GM19455 (cell line): Measurements from ENCODE around the gene UNC13B.

Source experiments
- ATAC-seq: cut with Tn5 transposase; IDR thresholded peaks from one replicate; pipeline ENCODE4 v1.9.1; 2021; ENCODE audit not compliant: unreplicated experiment

UNC13B gene

GRCh38 chr9:35318741-35319140 lies 156.9 kb downstream of the UNC13B start:
- ATAC-seq: no peak

GRCh38 chr9:35322075-35322885 lies 160.5 kb downstream of the UNC13B start:
- no peak for ATAC-seq

DNA sequence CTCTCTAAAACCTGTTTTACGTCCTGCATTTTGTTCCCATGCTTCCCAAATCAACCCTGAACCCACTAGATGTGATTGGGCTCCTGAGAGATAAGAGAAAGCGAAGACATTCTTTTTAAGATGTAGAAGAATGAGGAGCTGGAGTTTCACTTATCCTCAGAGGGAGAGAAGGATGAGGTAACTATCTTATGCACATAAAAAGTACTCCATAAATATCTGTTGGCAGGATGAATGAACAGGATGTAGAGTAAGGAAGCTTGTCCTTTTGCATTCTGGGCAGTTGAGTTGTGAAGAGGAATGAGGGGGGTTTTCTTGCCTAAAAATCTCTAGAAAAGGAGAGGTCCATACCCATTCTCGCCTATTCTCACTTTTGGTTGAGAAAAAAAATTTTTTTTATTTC lies 163.2 kb downstream of the UNC13B start:
- ATAC-seq: no peak

GRCh38 chr9:35333551-35333950 lies 171.7 kb downstream of the UNC13B start:
- no peak for ATAC-seq

- no peak for ATAC-seq
These were observed 173.4 kb downstream of the UNC13B start for GRCh38 chr9:35335164-35335563.

GRCh38 chr9:35338086-35338485 lies 176.3 kb downstream of the UNC13B start:
- no peak for ATAC-seq

DNA sequence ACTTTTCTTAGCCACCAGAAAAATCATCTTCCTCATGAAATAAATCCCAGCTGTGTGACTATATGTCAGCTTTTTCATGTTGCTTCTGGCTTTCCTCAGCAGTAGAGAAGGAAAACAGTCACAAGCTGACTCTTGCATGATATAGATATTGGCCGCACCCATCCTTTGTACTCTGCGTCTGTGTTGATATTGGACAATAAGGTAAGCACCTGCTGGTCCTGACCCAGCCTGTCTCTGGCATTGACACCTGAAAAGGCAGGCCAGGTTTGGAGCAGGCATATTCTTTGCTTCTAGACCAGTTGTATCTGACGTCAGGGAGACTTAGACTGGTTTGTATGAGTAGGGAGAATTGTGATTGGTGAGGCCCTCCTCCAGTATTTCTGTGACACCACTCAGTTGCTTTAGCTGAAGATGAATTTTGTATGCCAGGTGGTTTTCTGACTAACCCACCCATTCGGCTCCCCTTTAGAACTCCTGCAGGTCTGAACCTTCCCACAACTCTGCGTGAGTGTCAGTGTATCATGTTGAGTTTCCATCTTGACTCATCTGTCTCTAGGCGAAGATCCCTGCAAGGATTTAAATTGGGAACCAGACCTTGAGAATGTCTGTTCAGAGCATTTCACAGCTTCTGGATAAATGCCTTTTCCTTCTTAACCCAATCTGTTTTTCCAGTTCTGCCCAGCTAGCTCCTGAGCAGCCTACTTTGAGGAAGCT lies 176.9 kb downstream of the UNC13B start:
- no peak for ATAC-seq

DNA sequence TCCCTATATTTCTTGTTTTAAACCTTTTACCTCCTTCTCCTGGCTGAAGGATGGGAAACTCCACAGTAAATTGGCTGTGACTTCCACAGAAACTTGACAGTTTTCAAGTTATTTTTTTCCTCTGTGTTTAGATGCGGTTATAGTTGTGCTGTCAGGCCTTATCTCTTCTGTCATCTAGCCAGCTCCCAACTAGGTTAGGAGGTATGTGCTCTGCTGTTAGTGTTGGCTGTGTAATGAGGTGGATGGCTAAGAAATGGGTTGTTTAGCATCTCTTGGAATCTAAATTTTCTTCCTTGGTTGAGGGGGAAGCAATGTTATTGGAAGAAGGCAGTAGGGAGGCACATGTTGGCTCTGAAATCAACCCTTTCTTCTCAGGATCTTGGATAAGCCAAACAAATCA lies 178.2 kb downstream of the UNC13B start:
- ATAC-seq: no peak

DNA sequence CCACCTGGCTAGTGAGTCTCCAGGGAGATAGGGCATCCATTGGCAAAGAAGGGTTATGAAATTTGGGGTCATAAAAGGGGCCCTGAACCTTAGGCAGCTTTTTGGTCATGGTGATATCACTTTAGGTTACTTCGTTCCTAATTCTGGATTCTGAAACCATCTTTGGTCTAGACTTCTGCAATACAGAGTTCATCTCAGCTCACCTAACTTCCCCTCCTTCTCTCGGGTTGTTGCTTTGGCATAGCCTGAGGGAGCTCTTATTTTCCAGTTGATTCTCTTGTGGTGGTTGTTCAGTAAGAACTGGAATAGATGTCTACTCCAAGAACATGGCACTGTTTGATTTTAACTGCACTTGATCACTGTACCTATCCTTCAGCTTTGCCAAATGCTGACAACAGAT lies 179.2 kb downstream of the UNC13B start:
- ATAC-seq: no peak

DNA sequence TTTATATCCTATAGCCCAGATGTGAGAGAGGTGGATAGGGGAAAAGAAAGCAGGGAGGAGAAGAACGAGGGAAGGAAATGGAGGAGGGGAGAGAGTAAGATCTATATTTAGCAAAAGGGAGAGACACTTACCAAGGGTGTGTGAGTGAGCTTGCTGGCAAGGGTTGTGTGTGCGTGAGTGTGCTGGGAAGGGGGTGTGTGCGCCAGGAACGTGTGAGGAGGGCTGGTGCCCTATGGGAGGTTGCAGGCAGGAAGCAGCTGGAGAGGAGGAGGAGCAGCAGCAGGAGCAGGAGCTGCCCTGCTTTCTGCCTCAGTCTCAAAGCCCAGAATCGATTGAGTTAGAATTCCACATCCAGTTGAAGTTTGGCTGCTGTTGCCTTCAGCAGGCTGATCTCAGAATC lies 179.8 kb downstream of the UNC13B start:
- no peak for ATAC-seq

- ATAC-seq: no peak
These were observed 180.6 kb downstream of the UNC13B start for GRCh38 chr9:35342221-35342958.

DNA sequence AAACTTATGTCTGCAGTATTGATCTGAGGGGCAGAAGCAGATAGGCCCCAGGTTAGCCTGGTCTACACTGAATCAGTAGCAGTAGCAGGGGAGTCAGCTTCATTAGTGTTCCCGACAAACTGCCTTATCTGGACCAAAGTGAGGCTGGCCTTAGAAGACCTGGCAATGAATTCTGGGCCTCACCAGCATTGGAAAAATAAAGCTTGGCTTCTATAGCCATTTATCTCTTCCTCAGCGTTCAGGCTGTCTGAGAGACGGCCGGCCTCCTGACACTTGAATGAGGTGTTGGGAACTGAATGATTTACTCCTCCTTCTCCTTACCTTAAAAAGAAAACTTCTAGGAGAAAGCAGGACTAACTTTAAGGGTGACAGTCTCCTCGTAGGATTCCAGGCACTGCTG lies 186.3 kb downstream of the UNC13B start:
- no peak for ATAC-seq

DNA sequence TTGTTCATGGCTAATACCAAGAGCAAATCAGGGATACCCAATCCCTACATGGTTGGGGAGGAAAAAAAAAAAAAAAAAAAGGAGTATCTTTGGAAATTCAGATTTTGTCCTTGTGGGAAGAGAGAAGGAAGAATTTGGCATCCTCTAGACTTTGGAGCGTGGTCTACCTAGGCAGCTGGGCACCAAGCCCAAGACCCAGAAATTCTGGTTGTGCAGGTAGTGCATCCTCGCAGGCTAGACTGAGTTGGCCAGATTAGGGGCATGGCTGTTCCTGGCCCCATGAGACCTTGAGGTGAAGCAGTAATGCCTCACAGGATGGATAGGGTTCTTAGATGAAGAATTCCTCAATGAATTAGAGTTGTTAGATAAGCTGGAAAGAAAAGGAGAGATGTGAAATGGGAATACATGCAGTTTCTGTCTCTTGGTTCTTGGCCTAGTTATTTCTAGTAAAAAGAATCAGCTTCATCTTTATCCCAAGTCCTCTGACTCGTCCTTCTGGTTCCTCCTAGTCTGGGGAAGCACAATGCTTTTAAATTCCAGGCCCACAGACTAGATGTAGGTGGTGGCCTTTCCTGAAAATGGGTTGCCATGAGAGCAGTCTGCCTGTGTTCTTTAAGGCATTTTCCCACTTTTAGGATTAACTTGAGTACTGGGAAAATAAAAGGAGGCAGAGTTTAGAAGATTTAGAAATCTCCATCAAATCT lies 187.6 kb downstream of the UNC13B start:
- ATAC-seq: no peak

DNA sequence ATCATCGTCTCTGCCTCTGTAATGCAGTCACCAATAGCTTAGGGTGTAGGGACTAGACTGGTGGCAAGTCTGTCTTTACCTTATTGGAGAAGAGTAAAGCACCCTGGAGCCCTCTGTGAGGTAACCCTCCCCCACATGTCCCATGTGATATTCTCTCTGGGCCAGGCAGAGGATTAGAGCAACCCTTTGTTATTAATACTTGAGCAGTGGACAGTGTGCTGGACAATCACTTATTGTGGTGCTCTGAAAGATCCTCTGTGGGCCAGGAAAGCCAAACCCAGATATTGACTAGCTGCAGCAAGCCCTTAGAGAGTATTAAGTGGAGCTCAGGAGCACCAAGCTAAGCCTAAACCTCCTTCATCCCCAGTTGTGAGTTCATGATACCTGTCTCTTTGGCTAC lies 188.4 kb downstream of the UNC13B start:
- ATAC-seq: no peak

GRCh38 chr9:35350827-35351549 lies 189.2 kb downstream of the UNC13B start:
- ATAC-seq: no peak

DNA sequence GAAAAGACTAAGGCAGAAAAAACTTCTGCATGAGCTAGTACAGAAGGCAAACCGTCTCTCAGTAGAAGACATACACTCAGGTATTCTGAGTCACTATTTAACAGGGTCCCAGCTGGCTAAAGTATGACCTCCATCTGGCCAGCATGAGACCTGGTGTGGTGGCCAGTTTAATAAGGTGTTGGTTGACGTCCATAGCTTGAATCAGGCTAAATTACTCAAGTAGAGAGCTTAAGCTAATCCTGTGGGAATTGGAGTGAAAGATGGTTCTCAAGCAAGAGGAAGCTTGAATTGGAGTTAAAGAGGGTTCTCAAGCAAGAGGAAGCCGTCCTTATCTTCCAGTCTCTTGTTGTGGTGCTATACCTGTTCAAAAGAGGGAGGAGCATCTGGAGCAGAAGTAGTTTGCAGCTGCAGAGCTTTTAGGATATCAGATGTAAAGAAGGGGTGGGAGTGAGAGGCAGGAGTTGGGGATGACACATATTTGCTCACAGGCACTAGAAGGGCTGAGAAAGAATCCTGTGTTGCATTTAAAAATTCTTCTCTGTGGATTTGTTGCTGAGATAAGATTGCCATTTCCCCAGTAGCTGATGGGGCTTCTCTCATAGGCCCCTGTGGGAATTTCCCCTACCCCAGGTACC lies 192.0 kb downstream of the UNC13B start:
- no peak for ATAC-seq

- ATAC-seq: no peak
These were observed 194.1 kb downstream of the UNC13B start for GRCh38 chr9:35355939-35356338.

DNA sequence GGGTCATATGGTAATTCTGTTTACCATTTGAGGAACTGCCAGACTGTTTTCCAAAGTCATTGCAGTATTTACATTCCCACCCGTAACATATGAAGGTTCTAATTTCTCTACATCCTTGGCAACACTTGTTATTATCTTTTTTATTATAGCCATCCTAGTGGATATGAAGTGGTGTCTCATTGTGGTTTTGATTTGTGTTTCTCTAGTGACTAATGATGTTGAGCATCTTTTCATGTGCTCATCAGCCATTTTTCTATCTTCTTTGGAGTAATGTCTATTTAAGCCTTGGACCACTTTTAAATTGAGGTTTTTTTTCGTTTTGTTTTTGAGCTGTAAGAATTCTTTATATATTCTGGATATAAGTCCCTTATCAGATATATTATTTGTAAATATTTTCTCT lies 195.3 kb downstream of the UNC13B start:
- no peak for ATAC-seq

DNA sequence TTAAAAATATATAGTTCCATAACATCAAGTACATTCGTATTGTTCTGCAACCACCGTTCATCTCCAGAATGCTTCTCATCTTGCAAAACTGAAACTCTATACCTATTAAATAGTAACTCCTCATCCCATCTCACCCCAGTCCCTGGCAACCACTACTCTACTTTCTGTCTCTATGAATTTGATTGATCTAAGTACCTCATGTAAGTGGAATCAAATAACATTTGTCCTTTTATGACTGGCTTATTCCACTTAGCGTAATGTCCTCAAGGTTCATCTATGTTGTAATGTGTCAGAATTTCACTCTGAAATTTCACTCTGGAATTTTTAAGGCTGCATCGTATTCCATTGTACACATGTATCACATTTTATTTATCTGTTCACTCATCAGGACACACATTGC lies 196.0 kb downstream of the UNC13B start:
- no peak for ATAC-seq
